Mesothelial cell of epicardium (in vitro differentiated cells): ENCODE measurements around the gene MUS81. TPM values are rescaled to one million over a fixed set of nuclear protein-coding genes. Genes with fewer than 3 reads are reported as not detected.
A peak's percentile ranks its signal among the peaks of the same experiment; 100 is the strongest.
"Not testable (repeated sequence)": the region's sequence is repeated elsewhere in the genome, so short reads cannot be mapped to it uniquely, and the experiment has no call there.

Experiments used
- DNase-seq, 2 experiments: peaks; one replicate each; pipeline ENCODE4 v3.0.0; 2021; ENCODE audit warnings: low spot score in 2 of 2; ENCODE audit not compliant: unreplicated experiment in 2 of 2
- H3K27ac Mint-ChIP-seq: 2 replicates; pipeline ENCODE4 v1.8.0; 2021; ENCODE audit warnings: mixed read lengths
- H3K27me3 Mint-ChIP-seq: 2 replicates; pipeline ENCODE4 v1.8.0; 2021; ENCODE audit warnings: low read depth, mixed read lengths
- H3K36me3 Mint-ChIP-seq: 2 replicates; pipeline ENCODE4 v1.8.0; 2021; ENCODE audit warnings: mixed read lengths
- H3K4me1 Mint-ChIP-seq: 2 replicates; pipeline ENCODE4 v1.8.0; 2021; ENCODE audit warnings: mixed read lengths
- H3K4me3 Mint-ChIP-seq: 2 replicates; pipeline ENCODE4 v1.8.0; 2021; ENCODE audit warnings: mild to moderate bottlenecking, moderate library complexity, mixed read lengths
- H3K9me3 Mint-ChIP-seq: 2 replicates; pipeline ENCODE4 v1.8.0; 2021; ENCODE audit warnings: mixed read lengths
- total RNA-seq: library from RNA; stranded (reverse); gene quantifications from 3 replicates; pipeline ENCODE4 v1.2.1, GENCODE V29; 2021
- TF ChIP-seq, protein P1 (sequence below): fragments of 200-600 bp; sonication (generic); IDR thresholded peaks from one replicate; pipeline ENCODE4 v1.5.0; 2021; ENCODE audit warnings: antibody characterized with exemption; ENCODE audit not compliant: unreplicated experiment

Gene MUS81
- total RNA-seq, 1 donor from 2014 or later: 73.7 TPM

- H3K27me3 Mint-ChIP-seq: peaks cover 8% of the 10 kb centered on the region
- H3K4me1 Mint-ChIP-seq: peaks cover 17% of the 10 kb centered on the region
- H3K36me3 Mint-ChIP-seq: no peaks in the 10 kb centered on the region
- H3K4me3 Mint-ChIP-seq: no peak overlapping the region
- TF ChIP-seq, protein P1, sequence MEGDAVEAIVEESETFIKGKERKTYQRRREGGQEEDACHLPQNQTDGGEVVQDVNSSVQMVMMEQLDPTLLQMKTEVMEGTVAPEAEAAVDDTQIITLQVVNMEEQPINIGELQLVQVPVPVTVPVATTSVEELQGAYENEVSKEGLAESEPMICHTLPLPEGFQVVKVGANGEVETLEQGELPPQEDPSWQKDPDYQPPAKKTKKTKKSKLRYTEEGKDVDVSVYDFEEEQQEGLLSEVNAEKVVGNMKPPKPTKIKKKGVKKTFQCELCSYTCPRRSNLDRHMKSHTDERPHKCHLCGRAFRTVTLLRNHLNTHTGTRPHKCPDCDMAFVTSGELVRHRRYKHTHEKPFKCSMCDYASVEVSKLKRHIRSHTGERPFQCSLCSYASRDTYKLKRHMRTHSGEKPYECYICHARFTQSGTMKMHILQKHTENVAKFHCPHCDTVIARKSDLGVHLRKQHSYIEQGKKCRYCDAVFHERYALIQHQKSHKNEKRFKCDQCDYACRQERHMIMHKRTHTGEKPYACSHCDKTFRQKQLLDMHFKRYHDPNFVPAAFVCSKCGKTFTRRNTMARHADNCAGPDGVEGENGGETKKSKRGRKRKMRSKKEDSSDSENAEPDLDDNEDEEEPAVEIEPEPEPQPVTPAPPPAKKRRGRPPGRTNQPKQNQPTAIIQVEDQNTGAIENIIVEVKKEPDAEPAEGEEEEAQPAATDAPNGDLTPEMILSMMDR: no peak
- DNase-seq: no peak
- no peaks in the 10 kb centered on the region for H3K9me3 Mint-ChIP-seq
- no peak overlapping the region for H3K27ac Mint-ChIP-seq
These were observed 30.8 kb upstream of the MUS81 start for GRCh38 chr11:65829459-65829858.

GRCh38 chr11:65832231-65832630, 28.0 kb upstream of the MUS81 start:
- Mint-ChIP-seq H3K4me3 (peak overlapping the region; percentile 1), H3K4me1 (peaks cover 17% of the 10 kb centered on the region)
- not testable (repeated sequence) for H3K9me3 Mint-ChIP-seq, DNase-seq, H3K36me3 Mint-ChIP-seq, H3K27ac Mint-ChIP-seq, H3K27me3 Mint-ChIP-seq

- TF ChIP-seq, protein P1: no peak
- DNase-seq: peak; percentile 93 to 94
- Mint-ChIP-seq H3K27ac (peak within 1 kb of the TSS; percentile 77), H3K27me3 (peaks cover 8% of the 10 kb centered on the region), H3K9me3 (no peaks in the 10 kb centered on the region), H3K36me3 (no peaks in the 10 kb centered on the region), H3K4me1 (peaks cover 17% of the 10 kb centered on the region), H3K4me3 (no peak within 1 kb of the TSS)
These were observed 26.8 kb upstream of the MUS81 start, which contains the start of gene SNX32 for GRCh38 chr11:65833297-65834030. SNX32 (plus strand) TSS chr11:65833963; CDS start chr11:65834066, 103 bp downstream.

GRCh38 chr11:65834202-65834601, 26.0 kb upstream of the MUS81 start:
- TF ChIP-seq, protein P1: no peak
- H3K4me3 Mint-ChIP-seq: no peak overlapping the region
- no peak for DNase-seq
- H3K4me1 Mint-ChIP-seq: peaks cover 17% of the 10 kb centered on the region
- H3K27me3 Mint-ChIP-seq: peaks cover 8% of the 10 kb centered on the region
- H3K9me3 Mint-ChIP-seq: no peaks in the 10 kb centered on the region
- no peak overlapping the region for H3K27ac Mint-ChIP-seq
- no peaks in the 10 kb centered on the region for H3K36me3 Mint-ChIP-seq

DNA sequence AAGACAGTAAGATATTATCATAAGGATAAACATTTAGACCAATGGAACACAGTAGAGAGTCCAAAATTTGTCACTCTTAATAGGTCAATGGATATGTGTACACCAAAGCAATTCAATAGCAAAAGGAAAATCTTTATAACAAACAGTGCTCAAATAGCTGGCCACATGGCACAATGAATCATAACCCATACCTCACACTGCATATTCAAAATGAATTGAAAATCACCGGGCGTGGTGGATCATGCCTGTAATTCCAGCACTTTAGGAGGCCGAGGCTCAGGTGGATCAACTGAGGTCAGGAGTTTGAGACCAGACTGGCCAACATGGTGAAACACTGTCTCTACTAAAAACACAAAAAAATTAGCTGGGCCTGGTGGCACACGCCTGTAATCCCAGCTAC, 18.1 kb upstream of the MUS81 start:
- Mint-ChIP-seq H3K36me3 (no peaks in the 10 kb centered on the region), H3K9me3 (no peaks in the 10 kb centered on the region), H3K27me3 (no peaks in the 10 kb centered on the region), H3K27ac (no peak overlapping the region), H3K4me1 (peaks cover 4% of the 10 kb centered on the region), H3K4me3 (no peak overlapping the region)
- TF ChIP-seq, protein P1: no peak
- no peak for DNase-seq

DNA sequence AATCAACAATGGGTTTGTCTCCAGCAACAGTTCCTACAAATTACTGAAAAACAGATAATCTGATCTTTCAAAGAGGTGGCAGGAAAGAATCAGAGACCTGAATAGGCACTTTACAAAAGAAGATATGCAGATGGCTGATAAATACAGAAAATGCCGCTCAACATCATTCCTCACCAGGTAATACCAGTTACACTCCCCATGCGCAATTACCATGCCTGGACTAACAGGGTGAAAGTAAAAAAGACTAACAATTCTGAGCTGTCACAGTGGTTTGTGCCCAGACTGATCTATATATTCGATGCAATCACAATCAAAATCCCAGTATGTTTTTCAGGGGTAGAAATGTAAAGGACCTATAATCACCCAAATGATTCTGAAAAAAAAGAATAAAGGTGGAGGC, 16.4 kb upstream of the MUS81 start:
- TF ChIP-seq, protein P1: no peak
- no peaks in the 10 kb centered on the region for H3K9me3 Mint-ChIP-seq
- no peaks in the 10 kb centered on the region for H3K27me3 Mint-ChIP-seq
- no peak overlapping the region for H3K27ac Mint-ChIP-seq
- no peak overlapping the region for H3K4me3 Mint-ChIP-seq
- DNase-seq: no peak
- peaks cover 4% of the 10 kb centered on the region for H3K4me1 Mint-ChIP-seq
- H3K36me3 Mint-ChIP-seq: no peaks in the 10 kb centered on the region
